Measurements from ENCODE around the gene ANXA11. TPM values are rescaled to one million over a fixed set of nuclear protein-coding genes. Genes with fewer than 3 reads are reported as not detected.

ANXA11 gene
- total RNA-seq, 4 donors from 2014 or later = 103 to 148 (median 121) TPM

DNA sequence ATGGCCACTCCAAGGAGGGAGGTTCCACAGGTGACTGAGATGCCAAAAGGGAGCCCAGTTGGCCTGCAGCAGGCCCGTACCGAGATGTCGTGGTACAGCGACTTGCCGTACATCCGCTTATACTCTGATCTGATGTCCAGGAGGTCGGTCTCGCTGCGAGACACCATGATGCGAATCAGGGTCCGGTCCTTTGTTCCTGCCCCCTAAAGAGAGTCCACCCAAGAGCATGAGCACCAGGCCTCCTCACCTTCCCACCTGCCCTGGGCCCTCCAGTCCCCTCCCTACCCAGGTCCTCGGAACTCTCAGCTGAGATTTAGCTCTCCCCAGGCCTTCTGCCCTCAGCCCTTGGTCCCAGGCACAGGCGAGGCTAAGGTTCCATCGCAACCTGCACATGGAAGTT, 47.8 kb downstream of the ANXA11 start:
- TF ChIP-seq, protein P1, sequence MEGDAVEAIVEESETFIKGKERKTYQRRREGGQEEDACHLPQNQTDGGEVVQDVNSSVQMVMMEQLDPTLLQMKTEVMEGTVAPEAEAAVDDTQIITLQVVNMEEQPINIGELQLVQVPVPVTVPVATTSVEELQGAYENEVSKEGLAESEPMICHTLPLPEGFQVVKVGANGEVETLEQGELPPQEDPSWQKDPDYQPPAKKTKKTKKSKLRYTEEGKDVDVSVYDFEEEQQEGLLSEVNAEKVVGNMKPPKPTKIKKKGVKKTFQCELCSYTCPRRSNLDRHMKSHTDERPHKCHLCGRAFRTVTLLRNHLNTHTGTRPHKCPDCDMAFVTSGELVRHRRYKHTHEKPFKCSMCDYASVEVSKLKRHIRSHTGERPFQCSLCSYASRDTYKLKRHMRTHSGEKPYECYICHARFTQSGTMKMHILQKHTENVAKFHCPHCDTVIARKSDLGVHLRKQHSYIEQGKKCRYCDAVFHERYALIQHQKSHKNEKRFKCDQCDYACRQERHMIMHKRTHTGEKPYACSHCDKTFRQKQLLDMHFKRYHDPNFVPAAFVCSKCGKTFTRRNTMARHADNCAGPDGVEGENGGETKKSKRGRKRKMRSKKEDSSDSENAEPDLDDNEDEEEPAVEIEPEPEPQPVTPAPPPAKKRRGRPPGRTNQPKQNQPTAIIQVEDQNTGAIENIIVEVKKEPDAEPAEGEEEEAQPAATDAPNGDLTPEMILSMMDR (IDR thresholded peaks at IDR 0.05) = no peak
- ATAC-seq (ENCODE audit: low FRiP score) (no peak), DNase-seq (ENCODE audit: low spot score) (no peak)

DNA sequence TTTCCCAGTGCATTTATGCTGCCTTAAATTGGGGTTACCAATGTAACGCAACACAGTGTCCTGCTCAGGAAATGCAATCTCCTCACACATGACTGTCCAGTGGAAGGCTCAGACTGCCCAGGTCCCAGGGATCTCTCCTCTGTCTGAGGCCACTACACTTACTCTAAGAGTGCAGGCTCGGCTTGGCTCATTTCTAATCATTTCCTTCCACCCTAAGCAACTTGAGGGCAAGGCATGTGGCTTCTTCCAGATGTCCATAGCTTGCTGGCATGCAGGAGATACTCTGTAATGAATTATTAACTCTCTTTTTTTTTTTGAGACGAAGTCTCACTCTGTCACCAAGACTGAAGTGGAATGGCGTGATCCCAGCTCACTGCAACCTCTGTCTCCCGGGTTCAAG, 49.1 kb downstream of the ANXA11 start:
- DNase-seq (ENCODE audit: low spot score) (no peak), ATAC-seq (ENCODE audit: low FRiP score) (no peak)
- TF ChIP-seq, protein P1 (IDR thresholded peaks at IDR 0.05) = no peak

DNA sequence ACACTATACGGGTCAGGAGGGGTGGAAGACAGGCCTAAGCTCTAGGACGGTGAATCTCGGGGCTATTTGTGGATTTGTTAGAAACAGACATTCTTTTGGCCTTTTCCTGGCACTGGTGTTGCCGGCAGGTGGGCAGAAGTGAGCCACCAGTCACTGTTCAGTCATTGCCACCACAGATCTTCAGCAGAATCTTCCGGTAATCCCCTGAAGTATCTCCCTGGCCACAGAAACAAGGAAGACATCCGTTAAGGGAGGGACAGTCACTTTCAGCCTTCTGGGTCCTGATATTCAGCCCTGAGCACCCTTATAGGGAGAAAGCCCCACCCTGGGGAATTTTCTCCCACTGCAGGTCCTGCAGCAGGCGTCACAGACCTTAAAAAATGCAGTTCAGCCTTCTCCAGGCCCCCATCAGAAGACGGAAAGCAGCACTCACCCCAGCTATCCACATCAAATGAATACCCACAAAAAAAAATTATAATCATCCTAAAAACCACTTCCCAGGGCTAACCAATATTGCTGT, 49.6 kb downstream of the ANXA11 start:
- ATAC-seq (ENCODE audit: low FRiP score) = no peak
- DNase-seq (ENCODE audit: low spot score) = no peak
- TF ChIP-seq, protein P1 (IDR thresholded peaks at IDR 0.05) = no peak

DNA sequence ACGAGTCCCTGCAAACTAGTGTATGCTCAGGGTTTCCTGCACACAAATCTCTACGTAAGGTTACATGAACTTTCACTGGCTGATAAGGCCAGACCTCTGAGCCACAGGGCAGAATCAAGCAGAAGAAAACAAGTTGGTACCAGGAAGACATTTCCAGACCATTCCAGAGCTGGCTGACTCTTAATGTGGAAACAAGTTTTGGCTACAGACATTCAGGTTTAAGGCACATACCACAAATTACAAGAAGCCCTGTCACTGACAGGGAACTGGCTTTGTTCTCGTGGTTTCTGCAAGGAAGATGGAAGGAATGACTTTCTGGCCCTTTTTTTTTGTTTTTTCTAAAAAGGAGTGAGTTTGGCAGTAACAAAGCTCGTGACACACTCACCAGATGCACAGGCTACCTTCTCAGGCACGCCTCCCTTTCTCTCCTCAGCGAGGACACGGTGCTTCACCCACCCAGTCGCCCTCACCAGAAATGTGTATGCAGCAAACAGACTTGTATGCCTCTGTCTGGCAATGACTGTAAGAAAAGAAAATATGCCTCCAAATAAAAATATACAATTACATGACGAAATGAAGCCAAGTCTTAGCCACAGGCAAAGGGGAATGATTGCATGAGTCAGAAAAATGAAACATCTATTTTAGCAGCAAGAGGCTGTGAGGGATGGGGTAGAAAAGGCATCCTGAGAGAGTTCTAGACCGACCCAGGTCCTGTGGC, 50.2 kb downstream of the ANXA11 start:
- DNase-seq (ENCODE audit: low spot score) (no peak), ATAC-seq (ENCODE audit: low FRiP score) (no peak)
- TF ChIP-seq, protein P1 (IDR thresholded peaks at IDR 0.05) = no peak

DNA sequence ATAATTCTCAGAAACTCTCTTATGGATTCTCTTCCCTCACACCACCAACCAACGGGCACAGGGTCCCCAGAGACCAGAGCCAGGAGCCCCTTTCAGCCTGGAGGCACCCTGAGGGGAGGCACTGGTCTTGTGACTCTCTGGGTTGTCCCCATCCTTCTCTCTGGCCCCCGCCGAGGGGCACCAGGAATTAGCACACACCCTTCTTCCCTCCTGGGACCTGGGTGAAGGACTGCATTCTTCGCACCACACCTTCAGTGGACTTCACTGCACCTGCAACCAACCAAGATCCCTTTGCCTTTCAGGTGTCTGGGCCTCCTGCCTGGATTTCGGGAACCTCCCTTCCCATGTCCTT, 50.7 kb downstream of the ANXA11 start:
- TF ChIP-seq, protein P1 (IDR thresholded peaks at IDR 0.05) = no peak
- ATAC-seq (ENCODE audit: low FRiP score) = no peak
- no peak for DNase-seq (ENCODE audit: low spot score)

DNA sequence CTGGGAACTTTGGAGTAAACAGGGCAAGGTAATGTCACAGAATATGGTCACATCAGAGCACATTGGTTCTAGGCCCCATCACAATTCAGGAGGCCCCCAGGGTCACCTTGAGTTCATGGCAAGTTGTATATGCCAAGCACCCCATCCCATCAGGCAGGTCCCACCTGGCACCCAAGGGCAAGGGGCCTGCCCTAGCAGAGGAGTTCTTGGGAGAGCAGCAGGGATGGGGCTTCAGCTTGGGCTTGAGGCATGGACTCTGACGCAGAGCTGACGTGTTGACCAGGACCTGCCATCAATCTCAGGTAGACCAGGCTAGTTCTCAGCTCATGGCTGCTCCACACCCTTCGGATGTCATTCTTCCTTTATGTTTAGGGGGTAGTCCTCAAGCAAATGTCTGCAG, 51.9 kb downstream of the ANXA11 start:
- TF ChIP-seq, protein P1 (IDR thresholded peaks at IDR 0.05) = no peak
- DNase-seq (ENCODE audit: low spot score) = no peak
- no peak for ATAC-seq (ENCODE audit: low FRiP score)

DNA sequence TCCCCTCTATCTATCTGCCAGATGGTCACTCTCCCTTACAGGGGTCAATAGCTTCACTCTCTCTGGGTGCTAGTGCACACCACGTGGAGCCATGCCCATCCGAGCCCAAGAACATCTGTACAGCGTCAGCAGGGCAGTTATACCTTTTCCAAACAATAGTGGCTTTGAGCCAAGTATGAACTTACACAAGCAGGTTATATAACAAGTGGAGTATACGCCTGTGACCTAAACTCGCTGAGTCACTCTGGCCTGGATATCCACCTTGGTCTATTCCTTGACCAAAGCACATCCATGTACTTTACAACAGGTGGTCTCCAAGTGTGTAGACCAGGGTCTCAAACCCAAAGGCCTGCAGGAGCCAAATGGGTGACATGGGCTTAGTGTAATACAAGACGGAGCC, 52.5 kb downstream of the ANXA11 start:
- ATAC-seq (ENCODE audit: low FRiP score) (no peak), DNase-seq (ENCODE audit: low spot score) (no peak)
- TF ChIP-seq, protein P1 (IDR thresholded peaks at IDR 0.05) = no peak

All from omental fat pad (tissue), 4 donors.